Loucy (cell line): ENCODE results near the gene BRS3.

Experiments used
- H2AFZ ChIP-seq: fragments of 200-600 bp; sonication (generic); 2 replicates; pipeline ENCODE4 v1.6.0; 2016; ENCODE audit warnings: antibody characterized with exemption, mild to moderate bottlenecking, low read length, moderate library complexity
- H3F3A ChIP-seq: fragments of 200-600 bp; 2 replicates; pipeline ENCODE4 v1.6.0; 2016; ENCODE audit warnings: antibody characterized with exemption, low read depth, mild to moderate bottlenecking
- H3K27me3 ChIP-seq: fragments of 200-600 bp; sonication (generic); 2 replicates; pipeline ENCODE4 v1.6.1; 2014; ENCODE audit warnings: low read length, mild to moderate bottlenecking; ENCODE audit not compliant: insufficient read depth, poor library complexity, severe bottlenecking
- H3K36me3 ChIP-seq: fragments of 200-600 bp; sonication (generic); 2 replicates; pipeline ENCODE4 v1.6.1; 2016; ENCODE audit warnings: low read length; ENCODE audit not compliant: insufficient read depth
- H3K4me1 ChIP-seq: fragments of 200-600 bp; sonication (generic); 2 replicates; pipeline ENCODE4 v1.5.1; 2014; ENCODE audit warnings: low read length, mild to moderate bottlenecking; ENCODE audit not compliant: insufficient read depth, poor library complexity, severe bottlenecking
- H3K4me2 ChIP-seq: fragments of 200-600 bp; sonication (generic); 2 replicates; pipeline ENCODE4 v1.6.0; 2014; ENCODE audit warnings: antibody characterized with exemption, low read length, low read depth, mild to moderate bottlenecking; ENCODE audit not compliant: poor library complexity, severe bottlenecking
- H3K4me3 ChIP-seq: fragments of 200-600 bp; sonication (generic); 2 replicates; pipeline ENCODE4 v1.5.1; 2014; ENCODE audit warnings: low read length, mild to moderate bottlenecking, mixed read lengths; ENCODE audit not compliant: poor library complexity, severe bottlenecking
- H3K79me2 ChIP-seq: fragments of 200-600 bp; sonication (generic); 2 replicates; pipeline ENCODE4 v1.6.1; 2014; ENCODE audit warnings: low read length; ENCODE audit not compliant: insufficient read depth
- H3K9ac ChIP-seq: fragments of 200-600 bp; sonication (generic); 2 replicates; pipeline ENCODE4 v1.6.0; 2014; ENCODE audit warnings: mild to moderate bottlenecking, low read depth, low read length, moderate library complexity; ENCODE audit not compliant: poor library complexity, severe bottlenecking
- H3K9me2 ChIP-seq: fragments of 200-600 bp; sonication (generic); replicated peaks from 2 replicates; pipeline ENCODE4 v1.6.1; 2016; ENCODE audit warnings: low read depth, low read length, mixed read lengths
- H3K9me3 ChIP-seq: fragments of 200-600 bp; sonication (generic); 2 replicates; pipeline ENCODE4 v1.6.1; 2014; ENCODE audit warnings: mild to moderate bottlenecking, antibody characterized with exemption, low read length, low read depth; ENCODE audit not compliant: insufficient read depth
- H4K20me1 ChIP-seq: fragments of 200-600 bp; sonication (generic); 2 replicates; pipeline ENCODE4 v1.6.0; 2014; ENCODE audit warnings: antibody characterized with exemption, low read length, mild to moderate bottlenecking; ENCODE audit not compliant: insufficient read depth, poor library complexity, severe bottlenecking
- EZH2phosphoT487 ChIP-seq: fragments of 200-600 bp; IDR thresholded peaks from 2 replicates; pipeline ENCODE4 v1.6.1; 2018; ENCODE audit warnings: antibody characterized with exemption, mild to moderate bottlenecking, moderate library complexity, borderline replicate concordance
- TF ChIP-seq, protein P1 (sequence below): fragments of 200-600 bp; sonication (generic); conservative IDR thresholded peaks from 2 replicates; pipeline ENCODE4 v1.5.1; 2014; ENCODE audit warnings: mild to moderate bottlenecking, antibody characterized with exemption, low read length

BRS3 gene

DNA sequence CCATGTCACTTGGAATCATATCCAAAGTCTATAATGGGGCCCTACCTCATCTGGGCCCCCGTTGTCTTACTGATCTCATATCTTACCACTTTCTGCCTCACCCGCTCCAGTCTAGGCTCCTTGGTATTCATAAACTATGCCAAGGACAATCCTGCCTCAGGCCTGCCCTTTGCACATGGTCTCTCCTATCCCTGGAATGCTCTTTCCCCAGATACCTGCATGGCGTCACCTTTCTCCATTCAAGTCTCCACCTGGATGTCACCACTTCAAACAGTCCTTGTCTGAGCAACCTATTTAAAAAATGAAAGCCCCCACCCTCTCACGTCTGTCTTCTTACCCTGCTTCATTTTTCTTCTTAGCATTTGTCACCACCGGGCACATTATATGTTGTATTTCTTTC lies 52.5 kb downstream of the BRS3 start:
- Histone ChIP-seq H3K4me2 (no peak overlapping the region), H3K27me3 (no peaks in the 10 kb centered on the region), H3K4me3 (no peak overlapping the region), H3K36me3 (no peaks in the 10 kb centered on the region), H3K9me2 (no peaks in the 10 kb centered on the region), H3K4me1 (no peaks in the 10 kb centered on the region), H3K9ac (no peak overlapping the region), H3K9me3 (no peaks in the 10 kb centered on the region), H3K79me2 (no peaks in the 10 kb centered on the region), H4K20me1 (no peaks in the 10 kb centered on the region), H3F3A (no peaks in the 10 kb centered on the region), H2AFZ (no peak overlapping the region)
- TF ChIP-seq, protein P1, sequence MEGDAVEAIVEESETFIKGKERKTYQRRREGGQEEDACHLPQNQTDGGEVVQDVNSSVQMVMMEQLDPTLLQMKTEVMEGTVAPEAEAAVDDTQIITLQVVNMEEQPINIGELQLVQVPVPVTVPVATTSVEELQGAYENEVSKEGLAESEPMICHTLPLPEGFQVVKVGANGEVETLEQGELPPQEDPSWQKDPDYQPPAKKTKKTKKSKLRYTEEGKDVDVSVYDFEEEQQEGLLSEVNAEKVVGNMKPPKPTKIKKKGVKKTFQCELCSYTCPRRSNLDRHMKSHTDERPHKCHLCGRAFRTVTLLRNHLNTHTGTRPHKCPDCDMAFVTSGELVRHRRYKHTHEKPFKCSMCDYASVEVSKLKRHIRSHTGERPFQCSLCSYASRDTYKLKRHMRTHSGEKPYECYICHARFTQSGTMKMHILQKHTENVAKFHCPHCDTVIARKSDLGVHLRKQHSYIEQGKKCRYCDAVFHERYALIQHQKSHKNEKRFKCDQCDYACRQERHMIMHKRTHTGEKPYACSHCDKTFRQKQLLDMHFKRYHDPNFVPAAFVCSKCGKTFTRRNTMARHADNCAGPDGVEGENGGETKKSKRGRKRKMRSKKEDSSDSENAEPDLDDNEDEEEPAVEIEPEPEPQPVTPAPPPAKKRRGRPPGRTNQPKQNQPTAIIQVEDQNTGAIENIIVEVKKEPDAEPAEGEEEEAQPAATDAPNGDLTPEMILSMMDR = no peak
- no peak for TF ChIP-seq EZH2phosphoT487

DNA sequence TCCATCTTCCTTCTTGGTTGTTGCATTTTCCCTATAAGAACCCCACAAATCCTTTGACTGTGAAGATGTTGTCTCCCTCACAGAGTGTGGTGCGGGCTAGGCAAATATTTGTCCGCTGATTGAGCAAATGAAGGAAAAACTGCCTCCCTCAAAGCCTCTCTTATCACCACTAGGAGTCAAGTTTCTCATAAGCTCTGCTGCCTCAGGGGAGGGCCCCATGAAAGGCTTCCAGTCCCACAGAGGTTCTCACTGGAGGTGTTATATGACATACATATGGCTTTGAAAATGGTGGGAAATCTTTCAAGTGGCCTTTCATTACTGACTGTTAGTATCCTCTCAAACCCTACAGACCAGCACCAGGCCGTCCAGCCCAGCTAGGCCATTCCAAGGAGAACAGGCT lies 53.5 kb downstream of the BRS3 start:
- Histone ChIP-seq H4K20me1 (no peaks in the 10 kb centered on the region), H3K36me3 (no peaks in the 10 kb centered on the region), H3K79me2 (no peaks in the 10 kb centered on the region), H3K4me3 (no peak overlapping the region), H3F3A (no peaks in the 10 kb centered on the region), H3K4me2 (no peak overlapping the region), H3K9ac (no peak overlapping the region), H3K27me3 (no peaks in the 10 kb centered on the region), H3K4me1 (no peaks in the 10 kb centered on the region), H3K9me3 (no peaks in the 10 kb centered on the region), H2AFZ (no peak overlapping the region), H3K9me2 (no peaks in the 10 kb centered on the region)
- TF ChIP-seq EZH2phosphoT487 = no peak
- TF ChIP-seq, protein P1 = no peak

DNA sequence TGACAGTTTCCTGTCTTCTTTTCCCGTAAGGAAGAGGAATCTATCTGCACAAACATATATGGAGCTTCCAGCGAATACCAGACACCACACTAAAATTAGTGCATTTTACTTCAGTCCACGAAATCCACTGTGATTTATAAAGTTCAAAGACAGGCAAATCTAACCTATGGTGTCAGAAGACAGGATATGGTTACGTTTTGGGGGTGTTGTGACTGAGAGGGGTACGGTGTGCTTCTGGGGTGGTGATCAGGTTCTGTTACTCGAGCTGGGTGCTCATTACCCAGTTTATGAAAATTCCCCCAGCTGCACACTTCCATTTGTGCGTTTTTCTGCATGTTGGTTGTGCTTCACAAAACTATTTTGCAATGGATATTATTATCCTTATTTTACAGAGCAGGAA lies 54.5 kb downstream of the BRS3 start:
- no peaks in the 10 kb centered on the region for H3K27me3 ChIP-seq
- H3K4me2 ChIP-seq = no peak overlapping the region
- no peaks in the 10 kb centered on the region for H3F3A ChIP-seq
- H3K4me1 ChIP-seq = no peaks in the 10 kb centered on the region
- no peaks in the 10 kb centered on the region for H3K9me3 ChIP-seq
- H2AFZ ChIP-seq = no peak overlapping the region
- no peaks in the 10 kb centered on the region for H4K20me1 ChIP-seq
- H3K9me2 ChIP-seq = no peaks in the 10 kb centered on the region
- H3K9ac ChIP-seq = no peak overlapping the region
- no peaks in the 10 kb centered on the region for H3K79me2 ChIP-seq
- no peaks in the 10 kb centered on the region for H3K36me3 ChIP-seq
- no peak overlapping the region for H3K4me3 ChIP-seq
- TF ChIP-seq, protein P1 = no peak
- TF ChIP-seq EZH2phosphoT487 = no peak
